ENCODE measurements around the gene CRYGA. TPM values are rescaled to one million over a fixed set of nuclear protein-coding genes. Genes with fewer than 3 reads are reported as not detected.
A peak's percentile ranks its signal among the peaks of the same experiment; 100 is the strongest.
"Not testable (repeated sequence)": the region's sequence is repeated elsewhere in the genome, so short reads cannot be mapped to it uniquely, and the experiment has no call there.

The CRYGA gene
- polyA plus RNA-seq, 1 donor (not counting 4 experiments of a cell fraction or from before 2014, with no cell fraction given) = not detected

GRCh38 chr2:208139447-208139846, 23.9 kb downstream of the CRYGA start:
- Histone ChIP-seq H3K36me3 (ENCODE audit: control insufficient read depth in 2 of 2, extremely low read depth in 1 of 2, insufficient read depth in 2 of 2, low read length in 2 of 2) (no peaks in the 10 kb centered on the region), H3K27ac (ENCODE audit: control insufficient read depth, insufficient read depth, low read length) (no peak overlapping the region), H2AFZ (ENCODE audit: control insufficient read depth, low read length) (no peak overlapping the region), H3K27me3 (ENCODE audit: control insufficient read depth, extremely low read depth, insufficient read depth, low read length) (no peaks in the 10 kb centered on the region), H4K20me1 (ENCODE audit: control insufficient read depth, extremely low read depth, insufficient read depth, low read length) (no peaks in the 10 kb centered on the region), H3K9me1 (ENCODE audit: control insufficient read depth, extremely low read depth, insufficient read depth, low read length) (no peaks in the 10 kb centered on the region), H3K4me2 (ENCODE audit: control insufficient read depth, extremely low read depth, insufficient read depth, low read depth, low read length) (no peak overlapping the region), H3K79me2 (ENCODE audit: control insufficient read depth, insufficient read depth, low read length) (no peaks in the 10 kb centered on the region), H3K9me3 (ENCODE audit: control insufficient read depth, low read depth, low read length) (no peaks in the 10 kb centered on the region), H3K9ac (ENCODE audit: control insufficient read depth, extremely low read depth, insufficient read depth, low read length) (no peak overlapping the region), H3K4me1 (ENCODE audit: control insufficient read depth, extremely low read depth, insufficient read depth, low read length) (no peaks in the 10 kb centered on the region), H3K4me3 (ENCODE audit: control insufficient read depth in 2 of 3, extremely low read depth in 1 of 3, insufficient read depth in 2 of 3, low read depth in 1 of 3, low read length in 3 of 3) (no peak overlapping the region)
- TF ChIP-seq EZH2 (IDR thresholded peaks at IDR 0.05; ENCODE audit: low read length) (no peak), CTCF (optimal IDR thresholded peaks at IDR 0.05 in 1 of 3, IDR thresholded peaks at IDR 0.05 in 1 of 3, conservative IDR thresholded peaks at IDR 0.05 in 1 of 3; ENCODE audit: extremely low read depth in 1 of 3, insufficient read depth in 2 of 3, low read length in 3 of 3) (no peak)
- no peak for DNase-seq (ENCODE audit: low read depth, low spot score)
- dilution Hi-C loops (cut with MboI; ENCODE audit: extremely low pct_ligation_motif_present, low sequenced_read_pairs) = no loop called here
- no peak for FAIRE-seq

DNA sequence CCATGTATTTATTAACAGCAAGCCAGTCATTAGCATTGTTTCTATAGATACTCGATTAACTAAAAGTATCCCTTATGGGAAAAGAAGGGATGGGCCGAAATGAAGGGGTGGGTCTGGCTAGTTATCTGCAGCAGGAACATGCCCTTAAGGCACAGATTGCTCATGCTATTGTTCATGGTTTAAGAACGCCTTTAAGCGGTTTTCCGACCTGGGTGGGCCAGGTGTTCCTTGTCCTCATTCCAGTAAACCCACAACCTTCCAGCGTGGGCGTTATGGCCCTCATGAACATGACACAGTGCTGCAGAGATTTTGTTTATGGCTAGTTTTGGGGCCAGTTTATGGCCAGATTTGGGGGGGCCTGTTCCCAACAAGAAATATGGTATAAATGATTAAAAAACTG, 25.1 kb downstream of the CRYGA start:
- H3K9me3 ChIP-seq (ENCODE audit: control insufficient read depth, low read depth, low read length); FAIRE-seq; H3K4me3 ChIP-seq (ENCODE audit: control insufficient read depth in 2 of 3, extremely low read depth in 1 of 3, insufficient read depth in 2 of 3, low read depth in 1 of 3, low read length in 3 of 3); H3K36me3 ChIP-seq (ENCODE audit: control insufficient read depth in 2 of 2, extremely low read depth in 1 of 2, insufficient read depth in 2 of 2, low read length in 2 of 2); H3K79me2 ChIP-seq (ENCODE audit: control insufficient read depth, insufficient read depth, low read length); H3K27ac ChIP-seq (ENCODE audit: control insufficient read depth, insufficient read depth, low read length); H3K4me2 ChIP-seq (ENCODE audit: control insufficient read depth, extremely low read depth, insufficient read depth, low read depth, low read length); H3K9me1 ChIP-seq (ENCODE audit: control insufficient read depth, extremely low read depth, insufficient read depth, low read length); H4K20me1 ChIP-seq (ENCODE audit: control insufficient read depth, extremely low read depth, insufficient read depth, low read length); dilution Hi-C loops (cut with MboI; ENCODE audit: extremely low pct_ligation_motif_present, low sequenced_read_pairs); H3K27me3 ChIP-seq (ENCODE audit: control insufficient read depth, extremely low read depth, insufficient read depth, low read length); H3K9ac ChIP-seq (ENCODE audit: control insufficient read depth, extremely low read depth, insufficient read depth, low read length); H3K4me1 ChIP-seq (ENCODE audit: control insufficient read depth, extremely low read depth, insufficient read depth, low read length); H2AFZ ChIP-seq (ENCODE audit: control insufficient read depth, low read length): not testable (repeated sequence)
- DNase-seq (ENCODE audit: low read depth, low spot score) = peak; percentile 55

DNA sequence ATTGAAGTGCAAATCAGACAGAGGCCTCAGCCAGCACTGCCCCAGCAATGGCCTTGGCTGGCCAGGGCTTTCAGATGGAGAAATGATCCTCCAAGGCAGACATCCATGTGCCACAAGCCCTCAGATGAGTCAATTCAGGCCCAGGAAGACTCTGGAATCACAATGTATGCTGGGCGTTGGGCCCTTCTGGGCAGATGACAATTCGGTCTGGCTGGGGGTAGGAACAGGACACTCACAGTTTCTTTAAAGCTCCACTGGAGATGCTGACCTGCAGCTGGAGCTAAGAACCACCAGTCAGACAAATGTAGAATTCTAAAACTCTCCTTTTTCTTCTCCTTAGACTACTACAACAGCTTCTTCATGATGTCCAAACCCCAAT, 26.7 kb downstream of the CRYGA start:
- no peaks in the 10 kb centered on the region for H3K79me2 ChIP-seq (ENCODE audit: control insufficient read depth, insufficient read depth, low read length)
- H2AFZ ChIP-seq (ENCODE audit: control insufficient read depth, low read length) = no peak overlapping the region
- dilution Hi-C loops (cut with MboI; ENCODE audit: extremely low pct_ligation_motif_present, low sequenced_read_pairs) = no loop called here
- H3K9me3 ChIP-seq (ENCODE audit: control insufficient read depth, low read depth, low read length) = no peaks in the 10 kb centered on the region
- H3K9ac ChIP-seq (ENCODE audit: control insufficient read depth, extremely low read depth, insufficient read depth, low read length) = no peak overlapping the region
- FAIRE-seq = no peak
- no peak overlapping the region for H3K27ac ChIP-seq (ENCODE audit: control insufficient read depth, insufficient read depth, low read length)
- H3K4me2 ChIP-seq (ENCODE audit: control insufficient read depth, extremely low read depth, insufficient read depth, low read depth, low read length) = no peak overlapping the region
- no peaks in the 10 kb centered on the region for H3K36me3 ChIP-seq (ENCODE audit: control insufficient read depth in 2 of 2, extremely low read depth in 1 of 2, insufficient read depth in 2 of 2, low read length in 2 of 2)
- TF ChIP-seq CTCF (optimal IDR thresholded peaks at IDR 0.05 in 1 of 3, IDR thresholded peaks at IDR 0.05 in 1 of 3, conservative IDR thresholded peaks at IDR 0.05 in 1 of 3; ENCODE audit: extremely low read depth in 1 of 3, insufficient read depth in 2 of 3, low read length in 3 of 3) (no peak), EZH2 (IDR thresholded peaks at IDR 0.05; ENCODE audit: low read length) (no peak)
- no peak for DNase-seq (ENCODE audit: low read depth, low spot score)
- no peaks in the 10 kb centered on the region for H3K4me1 ChIP-seq (ENCODE audit: control insufficient read depth, extremely low read depth, insufficient read depth, low read length)
- H3K27me3 ChIP-seq (ENCODE audit: control insufficient read depth, extremely low read depth, insufficient read depth, low read length) = no peaks in the 10 kb centered on the region
- H4K20me1 ChIP-seq (ENCODE audit: control insufficient read depth, extremely low read depth, insufficient read depth, low read length) = no peaks in the 10 kb centered on the region
- H3K9me1 ChIP-seq (ENCODE audit: control insufficient read depth, extremely low read depth, insufficient read depth, low read length) = no peaks in the 10 kb centered on the region
- no peak overlapping the region for H3K4me3 ChIP-seq (ENCODE audit: control insufficient read depth in 2 of 3, extremely low read depth in 1 of 3, insufficient read depth in 2 of 3, low read depth in 1 of 3, low read length in 3 of 3)

Data from keratinocyte (primary cell).